ENCODE results near the gene DSCAML1. TPM values are rescaled to one million over a fixed set of nuclear protein-coding genes. Genes with fewer than 3 reads are reported as not detected.

The DSCAML1 gene
- total and polyA plus RNA-seq, 2 of the 8 experiments (the other 6 are each of a cell fraction or from before 2014, with no cell fraction given), result 0.19 to 0.24 TPM

GRCh38 chr11:117814204-117814765 is 17.3 kb upstream of the DSCAML1 start:
- Histone ChIP-seq H3K36me3 (ENCODE audit: control insufficient read depth in 2 of 4, insufficient read depth in 4 of 4, low read length in 3 of 4) (no peaks in the 10 kb centered on the region; a peak in 1 of 8 replicates), H4K20me1 (replicated peaks in 1 of 2; ENCODE audit: control insufficient read depth in 1 of 2, insufficient read depth in 2 of 2, low read length in 2 of 2) (peaks cover 0 to 3% of the 10 kb centered on the region in 2 experiments), H3K23ac (ENCODE audit: insufficient read length) (no peak overlapping the region), H2BK20ac (ENCODE audit: low read length) (0 out of 2 replicates have a peak overlapping the region, but pooled peaks have one; percentile 43), H3K14ac (ENCODE audit: insufficient read length) (no peak overlapping the region), H4K8ac (ENCODE audit: extremely low read depth, insufficient read depth, low read length) (no peak overlapping the region), H2BK12ac (ENCODE audit: low read depth, low read length) (no peak overlapping the region; the same call in 1 of the 2 replicates), H3K27ac (ENCODE audit: low read depth, low read length) (no peak overlapping the region), H3K9me3 (ENCODE audit: insufficient read depth in 2 of 2, low read depth in 1 of 2, low read length in 1 of 2) (no peaks in the 10 kb centered on the region), H3K79me2 (ENCODE audit: control insufficient read depth in 1 of 2, insufficient read depth in 2 of 2, low read length in 2 of 2) (no peaks in the 10 kb centered on the region), H3K4me1 (replicated peaks in 1 of 4; ENCODE audit: control insufficient read depth in 3 of 4, insufficient read depth in 4 of 4, low read length in 3 of 4) (peaks cover 0 to 24% (median 15%) of the 10 kb centered on the region in 4 experiments; a peak in 6 of 7 replicates), H2BK15ac (ENCODE audit: low read length) (no peak overlapping the region; the same call in 1 of the 2 replicates), H3K23me2 (ENCODE audit: low read depth, low read length) (peaks cover 4% of the 10 kb centered on the region; the same call in 1 of the 2 replicates), H3K9ac (replicated peaks in 1 of 4; ENCODE audit: extremely low read depth in 1 of 4, low read depth in 3 of 4, low read length in 3 of 4) (no peak overlapping the region), H3K27me3 (replicated peaks in 1 of 4; ENCODE audit: control insufficient read depth in 3 of 4, extremely low read depth in 1 of 4, insufficient read depth in 3 of 4, low read length in 3 of 4) (no peaks in the 10 kb centered on the region; a peak in 1 of 7 replicates), H2BK120ac (replicated peaks; ENCODE audit: low read depth, low read length) (no peak overlapping the region), H3K4me3 (ENCODE audit: extremely low read depth in 1 of 4, insufficient read depth in 2 of 4, low read depth in 3 of 4, low read length in 4 of 4) (no peak overlapping the region), H3K4me2 (ENCODE audit: insufficient read depth in 1 of 2, low read depth in 2 of 2, low read length in 2 of 2) (no peak overlapping the region), H2AK5ac (ENCODE audit: low read depth, low read length) (no peak overlapping the region; the same call in 1 of the 2 replicates), H4K91ac (replicated peaks; ENCODE audit: insufficient read length, low read length) (peak overlapping the region; percentile 88), H3K18ac (ENCODE audit: extremely low read depth, low read length) (no peak overlapping the region; the same call in 1 of the 2 replicates), H3K4ac (replicated peaks; ENCODE audit: insufficient read length, low read depth, low read length) (peak overlapping the region; percentile 87), H2BK5ac (ENCODE audit: low read depth, low read length) (no peak overlapping the region; the same call in 1 of the 2 replicates), H3K79me1 (ENCODE audit: low read depth, low read length) (no peaks in the 10 kb centered on the region), H4K5ac (ENCODE audit: insufficient read length, low read depth, low read length) (no peak overlapping the region), H3K56ac (replicated peaks; ENCODE audit: insufficient read length, low read depth, low read length) (no peak overlapping the region), H2AFZ (ENCODE audit: low read length) (no peak overlapping the region)
- POLR2A ChIA-PET (ENCODE audit: partially characterized antibody), result no interaction called here
- WGBS, 2 experiments (ENCODE audit: extremely low coverage in 1 of 2, insufficient coverage in 1 of 2, insufficient read length in 1 of 2, insufficient replicate concordance in 2 of 2, low coverage in 1 of 2, low lambda C conversion rate in 2 of 2, missing lambda C conversion rate in 1 of 2), result 90% methylated on average over 5 of the region's 7 CpGs; no CpG with 5 or more reads in 1 of the 2 experiments
- CTCF ChIA-PET (ENCODE audit: partially characterized antibody), result interaction anchor here (0.8 to 9.7 kb wide), 12 partner anchors 7 to 387 kb away, joined by 3 to 163 read pairs (median 18); partner anchors contain the start of gene FXYD2
- FAIRE-seq (no peak), DNase-seq (ENCODE audit: low read depth in 1 of 2, low spot score in 2 of 2) (no peak)
- TF ChIP-seq CBX5 (IDR thresholded peaks at IDR 0.05; ENCODE audit: low read depth, low read length), result no peak
- no peak for TF ChIP-seq GTF2F1 (IDR thresholded peaks at IDR 0.05; ENCODE audit: borderline replicate concordance, low read depth, low read length)
- no peak for TF ChIP-seq RAD21 (IDR thresholded peaks at IDR 0.05 in 1 of 2, conservative IDR thresholded peaks at IDR 0.05 in 1 of 2; ENCODE audit: low read depth in 2 of 2, low read length in 2 of 2)
- TF ChIP-seq HDAC2 (IDR thresholded peaks at IDR 0.05; ENCODE audit: borderline replicate concordance in 1 of 2, low read depth in 2 of 2, low read length in 2 of 2), result no peak
- TF ChIP-seq MAX (IDR thresholded peaks at IDR 0.05), result no peak
- no peak for TF ChIP-seq TEAD4 (IDR thresholded peaks at IDR 0.05; ENCODE audit: low read depth, low read length)
- TF ChIP-seq JUND (IDR thresholded peaks at IDR 0.05; ENCODE audit: low read length), result no peak
- no peak for TF ChIP-seq CREB1 (IDR thresholded peaks at IDR 0.05)
- TF ChIP-seq, protein P1, sequence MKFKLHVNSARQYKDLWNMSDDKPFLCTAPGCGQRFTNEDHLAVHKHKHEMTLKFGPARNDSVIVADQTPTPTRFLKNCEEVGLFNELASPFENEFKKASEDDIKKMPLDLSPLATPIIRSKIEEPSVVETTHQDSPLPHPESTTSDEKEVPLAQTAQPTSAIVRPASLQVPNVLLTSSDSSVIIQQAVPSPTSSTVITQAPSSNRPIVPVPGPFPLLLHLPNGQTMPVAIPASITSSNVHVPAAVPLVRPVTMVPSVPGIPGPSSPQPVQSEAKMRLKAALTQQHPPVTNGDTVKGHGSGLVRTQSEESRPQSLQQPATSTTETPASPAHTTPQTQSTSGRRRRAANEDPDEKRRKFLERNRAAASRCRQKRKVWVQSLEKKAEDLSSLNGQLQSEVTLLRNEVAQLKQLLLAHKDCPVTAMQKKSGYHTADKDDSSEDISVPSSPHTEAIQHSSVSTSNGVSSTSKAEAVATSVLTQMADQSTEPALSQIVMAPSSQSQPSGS (IDR thresholded peaks at IDR 0.05; ENCODE audit: low read length), result no peak
- TF ChIP-seq CBX8 (IDR thresholded peaks at IDR 0.05; ENCODE audit: borderline replicate concordance, low read depth, low read length), result no peak
- no peak for TF ChIP-seq CHD2 (IDR thresholded peaks at IDR 0.05; ENCODE audit: low read length)

Data from H1 (cell line).